Adipocyte (in vitro differentiated cells): Measurements from ENCODE around the gene UGT1A8.

Experiments used
- DNase-seq: peaks from one replicate; pipeline ENCODE4 v3.0.0-alpha.2; 2015; ENCODE audit warnings: low read depth
- H3K27me3 ChIP-seq: replicated peaks from 2 replicates; pipeline ENCODE4 v1.7.0; 2013; ENCODE audit warnings: mild to moderate bottlenecking, low read length, moderate library complexity; ENCODE audit not compliant: control insufficient read depth, insufficient read depth
- H3K36me3 ChIP-seq: 2 replicates; pipeline ENCODE4 v1.7.0; 2013; ENCODE audit warnings: low read length, mild to moderate bottlenecking, moderate library complexity; ENCODE audit not compliant: control insufficient read depth, insufficient read depth, severe bottlenecking
- H3K4me1 ChIP-seq: 2 replicates; pipeline ENCODE4 v1.7.0; 2013; ENCODE audit warnings: mild to moderate bottlenecking, low read length, moderate library complexity; ENCODE audit not compliant: control insufficient read depth, insufficient read depth
- H3K4me3 ChIP-seq: 2 replicates; pipeline ENCODE4 v1.7.0; 2013; ENCODE audit warnings: mild to moderate bottlenecking, low read length, moderate library complexity
- H3K9ac ChIP-seq: 2 replicates; pipeline ENCODE4 v1.7.0; 2013; ENCODE audit warnings: mild to moderate bottlenecking, low read length, moderate library complexity
- H3K9me3 ChIP-seq: 2 replicates; pipeline ENCODE4 v1.7.0; 2013; ENCODE audit warnings: mild to moderate bottlenecking, low read length, moderate library complexity; ENCODE audit not compliant: control insufficient read depth

UGT1A8 gene

GRCh38 chr2:233702238-233702637 is 84.8 kb downstream of the UGT1A8 start:
- no peaks in the 10 kb centered on the region for H3K27me3 ChIP-seq
- H3K9ac ChIP-seq, result no peak overlapping the region
- DNase-seq, result no peak
- H3K4me3 ChIP-seq, result no peak overlapping the region
- no peaks in the 10 kb centered on the region for H3K9me3 ChIP-seq
- peaks cover 34% of the 10 kb centered on the region for H3K4me1 ChIP-seq
- no peaks in the 10 kb centered on the region for H3K36me3 ChIP-seq

- Histone ChIP-seq H3K4me3 (no peak overlapping the region), H3K9me3 (no peaks in the 10 kb centered on the region), H3K36me3 (no peaks in the 10 kb centered on the region), H3K9ac (peak overlapping the region; percentile 24), H3K4me1 (peaks cover 25% of the 10 kb centered on the region), H3K27me3 (peaks cover 3% of the 10 kb centered on the region)
- DNase-seq, result peak; percentile 68
Observed at GRCh38 chr2:233705911-233706506, 88.6 kb downstream of the UGT1A8 start.

- peak; percentile 79 for DNase-seq
- no peaks in the 10 kb centered on the region for H3K9me3 ChIP-seq
- H3K9ac ChIP-seq, result no peak overlapping the region
- H3K36me3 ChIP-seq, result no peaks in the 10 kb centered on the region
- peaks cover 4% of the 10 kb centered on the region for H3K27me3 ChIP-seq
- no peak overlapping the region for H3K4me3 ChIP-seq
- H3K4me1 ChIP-seq, result peaks cover 29% of the 10 kb centered on the region
Observed at GRCh38 chr2:233706720-233707119, 89.3 kb downstream of the UGT1A8 start.

- no peaks in the 10 kb centered on the region for H3K36me3 ChIP-seq
- no peak overlapping the region for H3K9ac ChIP-seq
- peak; percentile 69 for DNase-seq
- no peak overlapping the region for H3K4me3 ChIP-seq
- peaks cover 4% of the 10 kb centered on the region for H3K27me3 ChIP-seq
- H3K4me1 ChIP-seq, result peaks cover 29% of the 10 kb centered on the region
- no peaks in the 10 kb centered on the region for H3K9me3 ChIP-seq
Observed at GRCh38 chr2:233707940-233708644, 90.7 kb downstream of the UGT1A8 start.

GRCh38 chr2:233708942-233709341 is 91.5 kb downstream of the UGT1A8 start:
- Histone ChIP-seq H3K9ac (no peak overlapping the region), H3K36me3 (no peaks in the 10 kb centered on the region), H3K27me3 (peaks cover 4% of the 10 kb centered on the region), H3K4me1 (peaks cover 29% of the 10 kb centered on the region), H3K4me3 (no peak overlapping the region), H3K9me3 (no peaks in the 10 kb centered on the region)
- no peak for DNase-seq

- no peak overlapping the region for H3K4me3 ChIP-seq
- no peaks in the 10 kb centered on the region for H3K9me3 ChIP-seq
- H3K36me3 ChIP-seq, result no peaks in the 10 kb centered on the region
- DNase-seq, result peak; percentile 95
- H3K4me1 ChIP-seq, result peaks cover 22% of the 10 kb centered on the region
- no peak overlapping the region for H3K9ac ChIP-seq
- H3K27me3 ChIP-seq, result peaks cover 10% of the 10 kb centered on the region
Observed at GRCh38 chr2:233711312-233712008, 94.0 kb downstream of the UGT1A8 start.

GRCh38 chr2:233712611-233713261 is 95.3 kb downstream of the UGT1A8 start, which contains the start of gene UGT1A5:
UGT1A5 (plus strand) TSS chr2:233712907; CDS start chr2:233712992, 85 bp downstream.
- H3K27me3 ChIP-seq, result peaks cover 22% of the 10 kb centered on the region
- H3K9me3 ChIP-seq, result no peaks in the 10 kb centered on the region
- H3K36me3 ChIP-seq, result no peaks in the 10 kb centered on the region
- H3K4me3 ChIP-seq, result no peak within 1 kb of the TSS
- peaks cover 12% of the 10 kb centered on the region for H3K4me1 ChIP-seq
- DNase-seq, result no peak
- H3K9ac ChIP-seq, result no peak within 1 kb of the TSS

GRCh38 chr2:233713262-233713615 is 95.8 kb downstream of the UGT1A8 start:
- Histone ChIP-seq H3K9me3 (no peaks in the 10 kb centered on the region), H3K4me1 (peaks cover 7% of the 10 kb centered on the region), H3K4me3 (no peak overlapping the region), H3K36me3 (no peaks in the 10 kb centered on the region), H3K27me3 (peaks cover 27% of the 10 kb centered on the region), H3K9ac (no peak overlapping the region)
- no peak for DNase-seq

GRCh38 chr2:233714121-233714520 is 96.7 kb downstream of the UGT1A8 start:
- H3K4me1 ChIP-seq, result peaks cover 5% of the 10 kb centered on the region
- DNase-seq, result no peak
- H3K27me3 ChIP-seq, result peaks cover 32% of the 10 kb centered on the region
- H3K36me3 ChIP-seq, result no peaks in the 10 kb centered on the region
- H3K4me3 ChIP-seq, result no peak overlapping the region
- H3K9me3 ChIP-seq, result no peaks in the 10 kb centered on the region
- H3K9ac ChIP-seq, result no peak overlapping the region

GRCh38 chr2:233718552-233718951 is 101.1 kb downstream of the UGT1A8 start, which contains the start of gene UGT1A4:
UGT1A4 (plus strand) TSS chr2:233718736; CDS start chr2:233718821, 85 bp downstream.
- Histone ChIP-seq H3K9ac (no peak within 1 kb of the TSS), H3K36me3 (no peaks in the 10 kb centered on the region), H3K9me3 (peaks cover 5% of the 10 kb centered on the region), H3K4me3 (no peak within 1 kb of the TSS), H3K4me1 (no peaks in the 10 kb centered on the region), H3K27me3 (peaks cover 32% of the 10 kb centered on the region)
- no peak for DNase-seq

- peaks cover 5% of the 10 kb centered on the region for H3K27me3 ChIP-seq
- H3K4me1 ChIP-seq, result no peaks in the 10 kb centered on the region
Observed at GRCh38 chr2:233728723-233729301, 111.4 kb downstream of the UGT1A8 start, which contains the start of gene UGT1A3. UGT1A3 (plus strand) TSS chr2:233729042; CDS start chr2:233729127, 85 bp downstream.

More at GRCh38 chr2:233728723-233729301, 111.4 kb downstream of the UGT1A8 start, which contains the start of gene UGT1A3:
- Histone ChIP-seq H3K9me3 (no peaks in the 10 kb centered on the region), H3K9ac (no peak within 1 kb of the TSS), H3K36me3 (no peaks in the 10 kb centered on the region), H3K4me3 (no peak within 1 kb of the TSS)
- DNase-seq, result no peak
